ENCODE measurements around the gene GADD45GIP1.
"Not testable (repeated sequence)": the region's sequence is repeated elsewhere in the genome, so short reads cannot be mapped to it uniquely, and the experiment has no call there.

GRCh38 chr19:12955575-12955974 lies 1.4 kb downstream of the GADD45GIP1 start:
- TF ChIP-seq SPI1, POLR2A, TAF1 (IDR thresholded peaks at IDR 0.05; ENCODE audit: low read depth, low read length): not testable (repeated sequence)

Data from GM12891 (cell line).